Neural progenitor cell (in vitro differentiated cells): Measurements from ENCODE around the gene TLCD3A. TPM values are rescaled to one million over a fixed set of nuclear protein-coding genes. Genes with fewer than 3 reads are reported as not detected.
"Not testable (repeated sequence)": the region's sequence is repeated elsewhere in the genome, so short reads cannot be mapped to it uniquely, and the experiment has no call there.

Source experiments
- DNase-seq: peaks from one replicate; pipeline ENCODE4 v3.0.0-alpha.2; 2016; ENCODE audit warnings: low spot score
- H2AFZ ChIP-seq: fragments of 200-600 bp; sonication (generic); replicated peaks from 2 replicates; pipeline ENCODE4 v1.6.1; 2016; ENCODE audit warnings: antibody characterized with exemption
- H3F3A ChIP-seq: fragments of 200-600 bp; sonication (generic); 2 replicates; pipeline ENCODE4 v1.6.1; 2016; ENCODE audit warnings: antibody characterized with exemption, low read depth
- H3K27ac ChIP-seq: fragments of 200-600 bp; sonication (generic); 2 replicates; pipeline ENCODE4 v1.5.1; 2016; ENCODE audit warnings: mild to moderate bottlenecking
- H3K27me3 ChIP-seq: fragments of 200-600 bp; sonication (generic); 2 replicates; pipeline ENCODE4 v1.6.1; 2016; ENCODE audit warnings: mild to moderate bottlenecking, moderate library complexity
- H3K36me3 ChIP-seq: fragments of 200-600 bp; sonication (generic); 2 replicates; pipeline ENCODE4 v1.5.1; 2016
- H3K4me1 ChIP-seq: fragments of 200-600 bp; sonication (generic); 2 replicates; pipeline ENCODE4 v1.6.1; 2016; ENCODE audit warnings: mixed run types
- H3K4me2 ChIP-seq: fragments of 200-600 bp; sonication (generic); 2 replicates; pipeline ENCODE4 v1.6.1; 2016
- H3K4me3 ChIP-seq: fragments of 200-600 bp; sonication (generic); 2 replicates; pipeline ENCODE4 v1.5.1; 2016
- H3K79me2 ChIP-seq: fragments of 200-600 bp; sonication (generic); 2 replicates; pipeline ENCODE4 v1.6.1; 2016; ENCODE audit warnings: low read depth
- H3K9ac ChIP-seq: fragments of 200-600 bp; sonication (generic); 2 replicates; pipeline ENCODE4 v1.6.1; 2016
- H3K9me3 ChIP-seq: fragments of 200-600 bp; sonication (generic); 2 replicates; pipeline ENCODE4 v1.5.1; 2016; ENCODE audit warnings: low read depth
- H4K20me1 ChIP-seq: fragments of 200-600 bp; sonication (generic); 2 replicates; pipeline ENCODE4 v1.6.1; 2016; ENCODE audit warnings: low read depth
- H3K27ac Mint-ChIP-seq: 3 replicates; pipeline ENCODE4 v1.8.0; 2021; ENCODE audit warnings: mixed read lengths
- H3K27me3 Mint-ChIP-seq: 2 replicates; pipeline ENCODE4 v1.8.0; 2022; ENCODE audit warnings: low read depth, mild to moderate bottlenecking, inconsistent platforms, moderate library complexity, mixed read lengths; ENCODE audit not compliant: insufficient read depth
- H3K36me3 Mint-ChIP-seq: 3 replicates; pipeline ENCODE4 v1.8.0; 2021; ENCODE audit warnings: mixed read lengths
- H3K4me1 Mint-ChIP-seq: 3 replicates; pipeline ENCODE4 v1.8.0; 2021; ENCODE audit warnings: mixed read lengths
- H3K4me3 Mint-ChIP-seq: 3 replicates; pipeline ENCODE4 v1.8.0; 2021; ENCODE audit warnings: mild to moderate bottlenecking, moderate library complexity, mixed read lengths
- H3K9me3 Mint-ChIP-seq: 3 replicates; pipeline ENCODE4 v1.8.0; 2020; ENCODE audit warnings: mixed read lengths
- EZH2 ChIP-seq: fragments of 200-600 bp; sonication (generic); IDR thresholded peaks from 2 replicates; pipeline ENCODE4 v1.6.1; 2017; ENCODE audit warnings: antibody characterized with exemption, mild to moderate bottlenecking, moderate library complexity
- EZH2phosphoT487 ChIP-seq: fragments of 200-600 bp; sonication (generic); IDR thresholded peaks from 2 replicates; pipeline ENCODE4 v1.6.1; 2017; ENCODE audit warnings: antibody characterized with exemption
- total RNA-seq: library from RNA; depleted of rRNA; stranded (reverse); fragments of >200 nt; gene quantifications from 2 replicates; pipeline ENCODE4 v1.2.3, GENCODE V29; 2015; ENCODE audit warnings: low replicate concordance
- TF ChIP-seq, protein P1 (sequence below): fragments of 200-600 bp; sonication (generic); IDR thresholded peaks from 2 replicates; pipeline ENCODE4 v1.5.1; 2017; ENCODE audit warnings: antibody characterized with exemption, mild to moderate bottlenecking

Gene TLCD3A
- total RNA-seq, 1 donor from 2014 or later: 13.4 TPM

DNA sequence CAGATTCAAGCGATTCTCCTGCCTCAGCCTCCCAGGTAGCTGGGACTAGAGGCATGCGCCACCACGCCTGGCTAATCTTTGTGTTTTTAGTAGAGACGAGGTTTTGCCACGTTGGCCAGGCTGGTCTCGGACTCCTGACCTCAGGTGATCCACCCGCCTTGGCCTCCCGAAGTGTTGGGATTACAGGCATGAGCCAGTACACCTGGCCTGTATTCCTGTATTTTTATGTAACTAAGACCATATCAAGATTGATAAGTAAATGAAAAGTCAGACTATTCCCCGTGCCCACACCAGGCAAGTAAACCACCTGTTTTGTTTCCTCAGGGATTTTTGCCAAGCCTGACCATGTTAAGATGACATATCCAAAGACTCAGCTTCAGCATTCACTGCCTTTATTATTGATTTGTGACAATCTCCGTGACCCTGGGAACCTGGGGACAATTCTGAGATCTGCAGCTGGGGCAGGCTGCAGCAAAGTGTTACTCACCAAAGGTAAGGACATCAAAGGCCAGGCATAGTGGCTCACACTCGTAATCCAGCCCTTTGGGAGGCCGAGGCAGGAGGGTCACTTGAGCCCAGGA, 55.3 kb downstream of the TLCD3A start:
- no peak overlapping the region for H3K4me2 ChIP-seq
- Mint-ChIP-seq H3K27ac (no peak overlapping the region), H3K4me3 (no peak overlapping the region), H3K27me3 (peaks cover 6% of the 10 kb centered on the region), H3K9me3 (no peaks in the 10 kb centered on the region), H3K36me3 (peaks cover 19% of the 10 kb centered on the region), H3K4me1 (peaks cover 20% of the 10 kb centered on the region)
- H3K4me1 ChIP-seq: peaks cover 12% of the 10 kb centered on the region
- DNase-seq: no peak
- H3K27me3 ChIP-seq: no peaks in the 10 kb centered on the region
- H3K36me3 ChIP-seq: no peaks in the 10 kb centered on the region
- no peak overlapping the region for H3K4me3 ChIP-seq
- H4K20me1 ChIP-seq: peaks cover 9% of the 10 kb centered on the region
- H3K79me2 ChIP-seq: peaks cover 29% of the 10 kb centered on the region
- H2AFZ ChIP-seq: no peak overlapping the region
- no peak overlapping the region for H3K27ac ChIP-seq
- H3K9ac ChIP-seq: no peak overlapping the region
- no peaks in the 10 kb centered on the region for H3K9me3 ChIP-seq
- H3F3A ChIP-seq: peaks cover 5% of the 10 kb centered on the region
- no peak for TF ChIP-seq EZH2
- TF ChIP-seq EZH2phosphoT487: no peak
- TF ChIP-seq, protein P1, sequence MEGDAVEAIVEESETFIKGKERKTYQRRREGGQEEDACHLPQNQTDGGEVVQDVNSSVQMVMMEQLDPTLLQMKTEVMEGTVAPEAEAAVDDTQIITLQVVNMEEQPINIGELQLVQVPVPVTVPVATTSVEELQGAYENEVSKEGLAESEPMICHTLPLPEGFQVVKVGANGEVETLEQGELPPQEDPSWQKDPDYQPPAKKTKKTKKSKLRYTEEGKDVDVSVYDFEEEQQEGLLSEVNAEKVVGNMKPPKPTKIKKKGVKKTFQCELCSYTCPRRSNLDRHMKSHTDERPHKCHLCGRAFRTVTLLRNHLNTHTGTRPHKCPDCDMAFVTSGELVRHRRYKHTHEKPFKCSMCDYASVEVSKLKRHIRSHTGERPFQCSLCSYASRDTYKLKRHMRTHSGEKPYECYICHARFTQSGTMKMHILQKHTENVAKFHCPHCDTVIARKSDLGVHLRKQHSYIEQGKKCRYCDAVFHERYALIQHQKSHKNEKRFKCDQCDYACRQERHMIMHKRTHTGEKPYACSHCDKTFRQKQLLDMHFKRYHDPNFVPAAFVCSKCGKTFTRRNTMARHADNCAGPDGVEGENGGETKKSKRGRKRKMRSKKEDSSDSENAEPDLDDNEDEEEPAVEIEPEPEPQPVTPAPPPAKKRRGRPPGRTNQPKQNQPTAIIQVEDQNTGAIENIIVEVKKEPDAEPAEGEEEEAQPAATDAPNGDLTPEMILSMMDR: no peak

DNA sequence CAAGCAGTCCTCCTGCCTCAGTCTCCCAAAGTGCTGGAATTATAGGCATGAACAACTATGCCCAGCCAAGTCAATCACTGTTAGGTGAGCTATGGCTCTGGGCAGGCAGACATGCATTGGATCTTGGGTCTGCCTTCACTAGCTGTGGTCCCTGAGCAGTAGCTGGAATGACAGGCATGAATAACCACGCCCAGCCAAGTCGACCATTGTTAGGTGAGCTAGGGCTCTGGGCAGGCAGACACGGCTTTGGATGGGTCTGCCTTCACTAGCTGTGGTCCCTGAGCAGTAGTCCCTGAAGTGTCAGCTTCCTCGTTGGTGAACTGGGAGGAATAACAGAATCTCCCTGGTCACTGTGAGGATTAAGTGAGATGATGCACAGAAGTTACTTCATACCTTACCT, 56.2 kb downstream of the TLCD3A start:
- DNase-seq: no peak
- peaks cover 14% of the 10 kb centered on the region for H3K4me1 Mint-ChIP-seq
- H3K27me3 ChIP-seq: no peaks in the 10 kb centered on the region
- no peak overlapping the region for H2AFZ ChIP-seq
- no peak overlapping the region for H3K27ac ChIP-seq
- peaks cover 5% of the 10 kb centered on the region for H3K4me1 ChIP-seq
- TF ChIP-seq, protein P1: no peak
- TF ChIP-seq EZH2phosphoT487: no peak
- TF ChIP-seq EZH2: no peak
- H3K4me2 ChIP-seq: no peak overlapping the region
- H3K4me3 ChIP-seq: no peak overlapping the region
- no peak overlapping the region for H3K4me3 Mint-ChIP-seq
- no peak overlapping the region for H3K27ac Mint-ChIP-seq
- H3K79me2 ChIP-seq: peaks cover 21% of the 10 kb centered on the region
- no peaks in the 10 kb centered on the region for H3K36me3 ChIP-seq
- peaks cover 4% of the 10 kb centered on the region for H3K27me3 Mint-ChIP-seq
- H3K9me3 Mint-ChIP-seq: no peaks in the 10 kb centered on the region
- H3F3A ChIP-seq: peaks cover 5% of the 10 kb centered on the region
- H3K36me3 Mint-ChIP-seq: peaks cover 16% of the 10 kb centered on the region
- no peaks in the 10 kb centered on the region for H3K9me3 ChIP-seq
- peaks cover under 1% of the 10 kb centered on the region for H4K20me1 ChIP-seq
- no peak overlapping the region for H3K9ac ChIP-seq

DNA sequence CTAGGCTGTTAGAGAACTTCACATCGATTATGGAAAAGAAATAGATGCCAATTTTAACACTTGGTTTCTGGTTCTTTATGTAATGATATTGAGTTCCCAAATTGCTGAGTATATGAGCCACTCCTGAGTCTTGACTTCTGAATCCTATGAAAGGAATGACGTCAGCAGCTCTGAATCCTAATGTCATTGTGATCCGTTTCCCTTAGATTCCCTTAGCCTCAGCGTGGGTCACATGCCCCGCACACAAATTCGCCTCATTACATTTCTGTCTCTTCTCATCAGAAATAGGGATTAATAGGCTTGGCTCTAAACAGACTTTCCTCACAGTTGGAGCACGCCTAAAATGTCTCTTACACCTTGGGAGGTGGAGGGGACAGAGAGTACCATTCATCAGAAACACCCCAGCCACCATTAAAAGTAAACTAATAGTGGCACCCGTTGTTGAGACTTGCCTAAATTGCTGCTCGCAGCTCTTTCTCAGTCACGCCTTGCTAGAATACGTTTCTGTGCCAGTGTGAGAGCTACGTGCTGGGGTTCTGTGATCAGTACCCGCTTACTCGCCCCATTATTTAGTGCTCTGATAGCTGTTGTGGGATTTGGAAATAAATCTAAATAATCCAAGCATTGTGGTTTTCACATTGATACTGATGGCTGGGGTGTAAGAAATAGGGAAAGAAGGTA, 56.9 kb downstream of the TLCD3A start:
- Histone ChIP-seq H3K9ac (no peak overlapping the region), H4K20me1 (no peaks in the 10 kb centered on the region), H3K4me3 (no peak overlapping the region), H2AFZ (no peak overlapping the region), H3F3A (peaks cover 5% of the 10 kb centered on the region), H3K36me3 (no peaks in the 10 kb centered on the region), H3K4me1 (no peaks in the 10 kb centered on the region), H3K9me3 (no peaks in the 10 kb centered on the region), H3K79me2 (peaks cover 13% of the 10 kb centered on the region), H3K4me2 (no peak overlapping the region), H3K27me3 (no peaks in the 10 kb centered on the region), H3K27ac (no peak overlapping the region)
- peaks cover 16% of the 10 kb centered on the region for H3K36me3 Mint-ChIP-seq
- peaks cover 13% of the 10 kb centered on the region for H3K4me1 Mint-ChIP-seq
- H3K27ac Mint-ChIP-seq: no peak overlapping the region
- no peak for DNase-seq
- H3K4me3 Mint-ChIP-seq: no peak overlapping the region
- H3K27me3 Mint-ChIP-seq: peaks cover 5% of the 10 kb centered on the region
- TF ChIP-seq EZH2 (no peak), EZH2phosphoT487 (no peak)
- TF ChIP-seq, protein P1: no peak
- no peaks in the 10 kb centered on the region for H3K9me3 Mint-ChIP-seq

DNA sequence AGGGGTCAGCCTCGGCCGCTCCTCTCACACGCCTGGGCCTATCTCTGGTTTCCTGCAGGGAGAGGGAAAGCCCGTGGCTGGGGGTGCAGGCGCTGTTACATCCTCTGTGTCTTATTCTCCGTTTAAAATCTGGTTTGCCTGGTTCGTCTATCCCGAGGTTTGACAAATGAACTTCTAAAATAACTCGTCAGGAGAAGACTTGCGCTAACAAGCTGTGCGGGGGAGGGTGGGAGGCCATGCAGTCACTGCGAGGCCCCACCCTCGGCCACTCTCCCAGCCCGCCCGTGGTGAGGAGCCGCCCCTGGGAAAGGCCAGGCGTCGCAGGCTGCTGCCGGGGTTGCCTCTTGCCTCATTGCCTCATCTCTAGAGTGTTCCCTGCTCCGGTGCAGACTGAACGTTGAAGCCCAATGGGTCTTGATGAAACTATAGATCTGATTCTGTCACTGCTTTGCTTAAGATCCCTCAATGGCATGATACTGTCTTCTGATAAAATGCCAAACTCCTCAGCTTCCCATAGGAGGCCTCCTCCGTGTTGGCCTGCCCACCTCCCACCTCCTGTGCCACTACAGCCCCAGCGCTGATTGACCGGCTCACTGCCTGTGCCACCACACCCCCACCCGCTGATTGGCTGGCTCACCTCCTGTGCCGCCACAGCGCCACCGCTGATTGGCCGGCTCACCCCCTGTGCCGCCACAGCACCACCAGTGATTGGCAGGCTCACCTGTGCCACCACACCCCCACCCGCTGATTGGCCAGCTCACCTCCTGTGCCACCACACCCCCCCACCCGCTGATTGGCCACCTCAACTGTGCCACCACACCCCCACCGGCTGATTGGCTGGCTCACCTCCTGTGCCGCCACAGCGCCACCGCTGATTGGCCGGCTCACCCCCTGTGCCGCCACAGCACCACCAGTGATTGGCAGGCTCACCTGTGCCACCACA, 57.8 kb downstream of the TLCD3A start:
- not testable (repeated sequence) for H3K27me3 Mint-ChIP-seq, H3K9me3 ChIP-seq, H4K20me1 ChIP-seq, H3K79me2 ChIP-seq, H3K27ac Mint-ChIP-seq, H3K27ac ChIP-seq, H3K4me2 ChIP-seq, H2AFZ ChIP-seq, H3F3A ChIP-seq, H3K9ac ChIP-seq, H3K9me3 Mint-ChIP-seq, H3K4me1 ChIP-seq, DNase-seq, H3K27me3 ChIP-seq, H3K4me3 ChIP-seq, H3K36me3 ChIP-seq
- Mint-ChIP-seq H3K36me3 (peaks cover 20% of the 10 kb centered on the region), H3K4me3 (peak overlapping the region; percentile 55), H3K4me1 (peaks cover 22% of the 10 kb centered on the region)

DNA sequence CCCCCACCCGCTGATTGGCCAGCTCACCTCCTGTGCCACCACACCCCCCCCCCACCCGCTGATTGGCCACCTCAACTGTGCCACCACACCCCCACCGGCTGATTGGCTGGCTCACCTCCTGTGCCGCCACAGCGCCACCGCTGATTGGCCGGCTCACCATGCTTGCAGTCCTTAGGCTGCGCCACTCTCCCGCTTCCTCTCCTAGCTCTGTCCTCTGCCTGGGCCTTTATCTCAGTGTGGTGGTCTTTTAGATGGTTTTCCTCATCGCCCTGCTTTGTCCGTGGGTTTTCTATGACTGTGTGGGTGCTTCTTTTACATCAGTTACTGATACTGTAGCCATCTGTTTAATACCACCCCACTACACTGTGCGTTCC, 58.5 kb downstream of the TLCD3A start:
- not testable (repeated sequence) for H3K9ac ChIP-seq, H3K79me2 ChIP-seq, H3K9me3 Mint-ChIP-seq, H4K20me1 ChIP-seq, H3K9me3 ChIP-seq, H3K36me3 ChIP-seq, H3K27me3 ChIP-seq, H3K4me1 ChIP-seq, H3K4me3 ChIP-seq, DNase-seq, H3K4me3 Mint-ChIP-seq, H3K27ac Mint-ChIP-seq, H3K27me3 Mint-ChIP-seq, H3K4me2 ChIP-seq, H2AFZ ChIP-seq, H3K27ac ChIP-seq
- H3K4me1 Mint-ChIP-seq: peaks cover 28% of the 10 kb centered on the region
- peaks cover 20% of the 10 kb centered on the region for H3K36me3 Mint-ChIP-seq
- peaks cover 12% of the 10 kb centered on the region for H3F3A ChIP-seq
